GM19025 (cell line): Measurements from ENCODE around the gene SSTR3.

Source experiments
- ATAC-seq: cut with Tn5 transposase; IDR thresholded peaks from one replicate; pipeline ENCODE4 v1.9.1; 2021; ENCODE audit warnings: mild to moderate bottlenecking, low read depth, moderate library complexity; ENCODE audit not compliant: unreplicated experiment

Gene SSTR3

DNA sequence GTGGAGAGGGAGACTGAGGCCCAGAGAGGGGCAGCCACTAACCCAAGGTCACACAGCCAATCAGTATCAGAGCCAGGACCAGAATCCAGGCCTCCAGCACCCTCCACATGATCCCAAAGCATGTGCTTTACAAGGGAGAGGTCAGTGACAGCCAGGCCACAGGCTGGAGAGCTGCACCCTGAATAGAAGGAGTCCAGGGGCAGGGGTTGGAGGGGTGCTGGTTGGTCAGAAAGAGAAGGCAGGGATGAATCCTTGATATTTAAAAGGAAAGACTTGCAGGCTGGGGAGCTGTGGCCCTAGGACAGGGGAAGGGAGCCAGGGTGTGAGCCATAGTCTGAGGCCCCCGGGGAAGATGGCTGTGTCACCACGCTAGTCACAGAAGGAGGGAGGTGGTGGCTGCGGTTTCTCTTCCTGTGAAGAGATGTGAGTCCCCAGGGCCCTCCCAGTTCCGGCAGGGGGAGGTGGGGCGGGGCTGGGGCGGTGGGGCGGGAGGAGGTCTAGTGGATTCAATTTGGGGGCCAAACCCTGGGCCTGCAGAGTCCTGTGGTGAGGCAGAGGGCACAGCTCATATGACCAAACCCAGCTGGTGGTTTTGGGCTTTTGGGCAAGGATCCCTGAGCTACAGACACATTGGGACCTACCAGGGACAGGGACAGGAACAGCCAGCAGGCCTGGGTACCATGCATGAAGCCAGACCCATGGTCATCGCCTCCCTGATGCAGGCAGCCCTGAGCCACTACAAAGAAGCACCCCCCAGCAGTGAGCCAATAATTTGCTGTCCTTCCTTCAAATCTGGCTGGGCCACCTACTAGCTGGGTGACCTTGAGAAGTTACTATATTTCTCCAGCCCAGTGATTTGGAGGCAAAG is 17.8 kb upstream of the SSTR3 start:
- peak; percentile 52 for ATAC-seq

DNA sequence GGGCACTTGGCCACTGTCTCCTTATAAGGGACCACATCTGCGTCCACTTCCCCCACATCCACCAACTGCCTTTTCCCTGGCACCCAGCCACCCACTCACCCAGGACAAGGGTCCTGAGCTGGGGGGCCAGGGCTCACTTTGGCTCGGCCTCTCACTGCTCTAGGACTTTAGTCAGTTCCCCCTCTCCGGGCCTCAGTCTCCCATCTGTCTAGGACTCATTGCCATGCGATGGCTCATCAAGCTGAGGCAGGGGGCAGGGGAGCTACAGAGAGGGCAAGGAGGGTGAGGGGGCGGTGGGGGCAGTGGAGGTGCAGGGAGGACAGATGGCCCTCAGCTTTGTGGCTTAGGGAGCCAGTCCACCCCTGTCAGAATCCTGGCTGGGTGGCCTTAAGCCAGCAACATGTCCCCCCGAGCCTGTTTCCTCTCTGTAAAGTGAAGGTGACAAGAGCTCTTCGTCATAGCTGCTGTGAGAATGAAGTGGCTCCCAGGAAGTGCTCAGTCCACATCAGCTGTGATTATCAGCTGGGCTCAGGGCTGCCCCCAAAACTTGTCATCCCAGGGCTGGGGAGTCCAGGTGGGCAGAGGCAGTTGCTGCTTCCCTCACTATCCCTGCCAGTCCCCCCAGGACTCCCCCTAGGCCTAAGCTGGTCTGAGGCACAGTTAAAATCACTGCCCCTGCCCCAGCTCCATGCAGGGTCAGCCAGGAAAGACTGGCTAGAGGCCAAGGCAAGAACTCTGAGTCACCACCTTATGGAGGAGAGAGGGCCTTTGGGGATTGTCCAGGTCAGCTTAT is 16.9 kb upstream of the SSTR3 start:
- ATAC-seq = no peak

DNA sequence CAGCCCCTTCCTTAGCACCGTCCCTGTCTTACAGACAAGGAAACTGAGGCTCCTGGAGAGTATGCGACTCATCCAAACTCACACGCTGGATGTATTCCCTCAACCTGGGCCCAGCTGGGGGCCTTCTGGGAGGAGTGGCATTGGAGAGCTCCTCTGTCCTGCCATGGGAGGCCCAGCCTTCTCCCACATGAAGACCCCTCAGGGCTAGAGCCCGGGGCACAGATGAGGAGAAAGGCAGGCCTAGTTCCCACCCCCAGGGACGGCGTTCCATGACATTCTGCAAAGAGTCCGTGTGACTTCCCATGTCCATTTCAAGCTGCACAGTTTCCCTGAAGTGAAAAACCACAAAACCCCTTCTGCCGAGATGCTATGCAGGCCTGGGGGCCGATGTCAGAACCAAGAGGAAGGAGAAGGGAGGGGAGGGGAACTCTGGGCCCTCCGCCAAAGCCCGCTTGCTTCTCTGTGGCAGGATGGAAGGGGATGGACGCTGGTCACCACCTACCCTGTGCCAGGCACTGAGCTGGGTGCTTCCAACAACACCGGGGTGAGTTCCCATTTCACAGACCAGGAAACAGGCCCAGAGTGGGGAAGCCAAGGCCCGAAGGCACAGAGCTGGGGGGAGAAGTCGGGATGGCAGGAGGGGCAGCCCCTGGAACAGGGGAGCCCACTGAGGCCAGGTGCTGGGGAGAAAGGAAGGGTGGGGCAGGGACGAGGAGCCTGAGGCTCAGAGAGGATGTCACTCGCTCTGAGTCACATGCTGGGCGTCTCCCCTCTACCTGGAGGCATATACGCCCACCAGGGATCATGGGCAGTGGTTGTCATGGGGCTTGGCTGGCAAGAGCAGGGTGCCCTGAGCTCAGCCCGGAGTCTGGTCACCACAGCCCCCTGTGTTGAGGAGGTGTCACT is 16.1 kb upstream of the SSTR3 start:
- ATAC-seq = no peak

DNA sequence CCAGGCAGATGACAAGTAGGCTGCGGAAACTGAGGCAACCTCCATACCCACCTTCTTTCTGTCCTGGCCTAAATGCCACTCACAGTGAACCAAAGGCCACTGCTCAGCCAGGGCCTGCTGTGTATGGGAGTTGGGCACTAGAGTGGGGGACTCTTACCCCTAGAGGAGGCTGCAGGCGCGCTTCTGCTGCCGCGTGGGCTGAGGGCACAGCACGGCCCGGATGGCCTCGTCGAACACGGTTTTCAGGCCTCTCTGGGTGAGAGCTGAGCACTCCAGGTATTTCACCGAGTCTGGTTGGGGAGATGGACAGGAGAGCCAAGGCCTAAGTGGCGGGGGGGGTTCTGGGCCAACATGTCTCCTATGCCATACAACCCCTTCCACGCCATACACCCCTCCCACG is 14.2 kb upstream of the SSTR3 start:
- ATAC-seq = no peak

DNA sequence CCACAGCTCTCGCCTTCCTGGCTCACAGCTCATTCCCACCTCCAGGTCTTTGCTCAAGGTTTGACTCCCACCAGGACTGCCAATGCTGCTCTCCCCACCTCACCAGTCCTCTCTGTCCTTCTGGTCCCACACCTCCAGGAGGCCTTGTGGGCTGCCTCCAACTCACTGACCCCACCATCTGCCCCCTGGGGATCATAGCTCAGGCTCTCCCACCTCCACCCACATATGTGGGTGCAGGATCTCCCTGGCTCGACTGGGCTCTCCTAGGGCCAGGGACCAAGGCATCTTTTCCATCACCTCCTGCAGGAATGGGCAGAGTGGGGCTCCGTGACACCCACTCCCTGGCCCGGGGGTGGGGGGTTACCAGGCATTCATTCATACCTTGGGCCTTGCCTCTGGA is 13.8 kb upstream of the SSTR3 start:
- ATAC-seq = no peak

DNA sequence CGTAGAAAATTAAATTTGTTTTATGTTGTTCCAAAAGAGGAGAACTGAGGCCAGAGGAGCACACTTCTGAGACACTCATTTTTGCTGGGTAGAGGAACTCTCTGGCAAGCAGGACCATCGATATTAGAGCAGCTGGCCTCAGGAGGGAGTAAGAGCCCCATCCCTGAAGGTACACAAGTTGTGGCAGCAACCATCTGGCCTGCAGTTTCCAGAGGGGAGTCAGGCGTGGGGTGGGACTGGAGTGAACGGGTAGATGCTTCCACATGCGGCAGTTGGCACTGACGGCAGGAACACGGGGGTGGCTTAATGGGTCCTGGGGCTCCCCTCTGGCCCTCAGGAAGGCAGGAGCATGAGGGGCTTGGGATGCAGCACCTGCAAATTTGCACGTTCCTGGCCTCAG is 13.2 kb upstream of the SSTR3 start:
- no peak for ATAC-seq

DNA sequence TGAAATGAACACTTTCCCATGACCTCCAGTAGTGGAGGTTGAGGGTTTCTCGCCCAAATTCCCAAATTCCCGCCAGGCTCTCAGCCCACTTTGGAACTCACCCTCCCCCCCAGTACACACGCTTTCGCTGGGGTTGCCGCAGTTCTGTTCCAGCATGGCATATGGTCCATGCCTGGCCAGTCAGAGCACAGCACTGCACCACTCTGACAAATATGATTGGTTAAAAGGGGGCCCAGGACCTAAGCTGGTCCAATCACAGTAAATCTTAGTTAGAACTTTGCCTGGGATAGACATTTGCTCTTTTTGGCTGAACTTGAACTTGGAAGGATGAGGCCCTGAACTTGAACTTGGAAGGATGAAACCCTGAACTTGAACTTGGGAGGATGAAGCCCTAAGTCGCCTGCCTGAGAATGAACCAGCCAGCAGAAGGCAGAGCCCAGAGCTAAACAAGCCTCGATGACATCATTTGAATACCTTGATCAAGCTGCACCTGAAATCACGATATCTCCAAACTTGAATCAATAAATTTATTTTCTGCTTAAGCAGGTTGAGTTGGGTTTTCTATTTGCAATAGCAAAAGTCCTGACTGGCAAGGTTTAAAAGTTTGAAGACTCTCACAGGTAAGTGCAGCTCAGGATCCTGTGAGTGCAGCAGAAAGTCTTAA is 12.6 kb upstream of the SSTR3 start:
- no peak for ATAC-seq

DNA sequence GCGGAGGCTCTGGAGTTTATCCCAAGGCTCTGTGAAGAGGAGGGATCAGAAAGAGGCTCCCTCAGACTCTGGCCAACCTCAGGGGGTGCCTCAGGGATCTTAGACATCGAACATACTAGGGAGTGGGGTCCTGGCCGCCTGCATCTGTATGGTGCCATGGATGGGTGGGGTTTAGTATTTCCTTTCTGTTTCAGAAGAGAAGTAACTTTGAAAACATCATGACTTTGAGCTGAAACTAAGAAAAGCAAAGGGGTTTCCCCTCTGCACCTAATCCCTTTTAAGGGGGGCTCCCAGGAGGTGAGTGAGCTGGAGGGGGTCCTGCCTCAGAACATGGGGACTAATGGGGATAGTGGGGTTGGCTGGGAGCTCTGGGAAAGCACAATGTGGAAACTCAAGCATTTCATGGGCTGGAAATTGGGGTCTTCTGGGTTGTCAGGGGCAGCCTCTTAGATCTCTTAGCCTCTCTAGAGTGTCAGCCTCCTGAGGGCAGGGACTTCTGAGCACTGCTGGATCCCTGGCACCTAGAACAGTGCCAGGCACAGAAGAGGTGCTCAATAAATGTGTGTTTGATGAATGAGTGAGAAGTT is 11.8 kb upstream of the SSTR3 start:
- no peak for ATAC-seq

DNA sequence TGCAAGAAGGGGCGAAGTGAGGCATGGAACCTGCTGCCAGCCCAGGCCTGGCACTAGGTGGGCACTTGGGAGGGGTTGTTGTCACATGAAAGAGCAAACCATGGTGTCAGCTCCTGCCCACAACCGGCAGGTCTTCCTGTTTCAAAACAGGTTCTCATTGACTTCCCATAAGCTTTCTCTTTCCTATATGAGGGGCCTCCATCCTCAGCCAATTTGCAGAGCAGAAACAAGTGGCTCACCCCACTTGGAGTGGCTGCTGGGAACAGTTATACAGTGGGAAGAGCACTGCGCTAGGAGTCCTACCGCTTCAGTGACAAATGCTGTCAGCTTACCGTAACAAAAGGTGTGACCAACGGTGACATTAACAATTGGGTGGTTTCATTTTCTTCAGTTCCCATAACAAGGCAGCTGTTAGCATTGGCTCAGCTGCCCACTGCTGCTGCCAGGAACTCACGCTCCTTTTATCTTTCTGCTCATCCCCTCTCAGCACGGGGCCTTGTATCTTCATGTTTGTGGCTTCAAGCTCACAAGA is 10.2 kb upstream of the SSTR3 start:
- ATAC-seq = no peak

DNA sequence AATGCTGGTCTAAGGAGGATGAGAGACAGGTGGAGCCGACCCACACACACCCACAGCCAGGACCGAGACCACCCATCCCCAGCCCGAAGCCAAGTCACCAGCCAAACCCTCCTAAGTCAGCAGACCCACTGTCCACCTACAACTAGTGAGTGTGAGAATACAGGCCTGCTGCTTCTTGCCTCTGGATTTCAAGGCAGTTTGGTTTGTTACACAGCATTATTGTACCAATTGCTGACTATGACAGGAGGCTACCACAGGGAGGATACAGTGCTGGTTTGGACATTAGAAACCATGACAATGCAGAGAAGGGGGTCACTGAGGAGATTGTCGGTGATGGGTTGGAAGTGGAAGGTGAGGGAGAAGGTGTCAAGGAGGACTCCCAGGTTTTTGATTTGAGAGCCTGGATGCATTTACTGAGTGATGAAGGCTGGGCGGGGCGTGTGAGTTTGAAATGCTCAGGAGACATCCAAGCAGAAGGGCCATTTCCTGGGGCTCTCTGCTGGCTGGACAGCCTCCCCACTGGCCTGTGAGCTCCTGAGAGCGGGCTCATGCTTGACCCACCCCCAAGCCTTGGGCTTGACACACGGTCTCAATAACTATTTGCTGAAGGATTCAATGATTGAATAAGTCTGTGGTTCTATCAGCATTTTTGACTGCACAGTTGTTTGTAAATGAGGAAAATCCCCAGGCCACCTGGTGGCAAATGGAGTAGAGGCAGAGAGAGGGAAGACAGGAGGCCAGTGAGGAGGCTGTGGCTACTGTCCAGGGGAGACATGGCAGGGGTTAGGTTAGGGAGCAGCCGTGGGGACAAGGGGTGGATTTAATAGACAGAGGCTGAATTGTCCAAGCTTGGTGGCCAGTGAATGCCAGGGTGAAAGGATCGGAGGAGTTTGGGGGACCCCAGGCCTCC is 9.4 kb upstream of the SSTR3 start:
- ATAC-seq = no peak

DNA sequence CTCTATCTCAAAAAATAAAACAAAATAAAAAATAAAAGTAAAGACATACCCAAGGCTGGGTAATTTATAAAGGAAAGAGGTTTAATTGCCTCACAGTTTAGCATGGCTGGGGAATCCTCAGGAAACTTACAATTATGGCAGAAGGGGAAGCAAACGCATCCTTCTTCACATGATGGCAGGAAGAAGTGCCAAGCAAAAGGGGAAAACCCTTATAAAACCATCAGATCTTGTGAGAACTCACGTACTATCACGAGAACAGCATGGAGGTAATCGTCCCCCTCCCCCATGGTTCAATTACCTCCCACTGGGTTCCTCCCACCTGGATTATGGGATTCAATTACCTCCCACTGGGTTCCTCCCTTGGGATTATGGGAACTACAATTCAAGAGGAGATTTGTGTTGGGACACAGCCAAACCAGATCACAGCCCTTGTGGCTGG is 8.3 kb upstream of the SSTR3 start:
- ATAC-seq = no peak

DNA sequence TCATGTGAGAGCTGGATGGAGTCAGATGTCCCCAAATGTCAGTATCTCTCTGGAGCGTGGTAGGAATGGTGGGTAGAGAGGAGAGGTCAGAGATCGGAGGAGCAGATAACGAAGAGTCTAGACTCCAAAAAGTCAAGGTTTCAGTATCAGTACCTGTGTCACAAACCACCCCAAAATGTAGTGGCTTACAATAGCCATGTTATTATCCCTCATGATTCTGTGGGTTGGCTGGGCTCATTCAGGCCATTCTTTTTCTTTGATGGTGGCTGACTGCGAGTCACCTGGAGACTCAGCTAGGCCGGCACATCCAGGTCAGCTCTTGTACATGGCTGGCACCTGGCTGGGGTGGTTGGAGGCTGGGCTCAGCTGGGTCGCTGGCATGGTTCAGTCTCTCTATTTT is 7.3 kb upstream of the SSTR3 start:
- ATAC-seq = no peak

DNA sequence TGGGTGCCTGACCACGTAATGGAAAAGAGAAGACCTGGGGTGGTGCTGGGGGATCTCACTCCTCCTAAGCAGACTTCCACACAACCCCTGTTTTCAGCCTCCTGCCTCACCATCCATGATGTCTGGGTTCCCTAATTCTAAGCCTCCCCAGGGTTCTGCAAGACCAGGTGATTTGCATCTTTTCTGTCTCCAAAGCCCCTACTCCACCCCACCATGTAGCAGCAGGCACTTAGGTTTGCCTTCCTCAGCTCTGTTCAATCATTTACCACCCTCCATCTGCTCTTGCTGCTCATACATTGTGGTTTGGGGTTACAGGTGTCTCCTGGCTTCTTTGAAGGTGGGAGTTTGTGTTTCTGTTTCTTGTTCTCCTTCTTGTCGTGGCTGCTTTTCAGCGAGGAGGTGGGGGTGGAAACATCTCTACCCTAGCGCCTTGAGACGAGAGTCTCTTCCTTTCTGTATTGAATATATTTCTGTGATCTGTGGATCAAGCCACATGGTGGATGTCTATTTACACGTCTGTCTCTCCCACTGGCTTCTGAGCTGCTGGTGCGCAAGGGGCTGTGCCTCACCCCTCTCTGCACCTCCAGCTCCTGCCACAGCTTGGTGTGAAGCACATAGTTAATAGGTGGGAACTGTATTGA is 6.6 kb upstream of the SSTR3 start:
- ATAC-seq = peak; percentile 73

DNA sequence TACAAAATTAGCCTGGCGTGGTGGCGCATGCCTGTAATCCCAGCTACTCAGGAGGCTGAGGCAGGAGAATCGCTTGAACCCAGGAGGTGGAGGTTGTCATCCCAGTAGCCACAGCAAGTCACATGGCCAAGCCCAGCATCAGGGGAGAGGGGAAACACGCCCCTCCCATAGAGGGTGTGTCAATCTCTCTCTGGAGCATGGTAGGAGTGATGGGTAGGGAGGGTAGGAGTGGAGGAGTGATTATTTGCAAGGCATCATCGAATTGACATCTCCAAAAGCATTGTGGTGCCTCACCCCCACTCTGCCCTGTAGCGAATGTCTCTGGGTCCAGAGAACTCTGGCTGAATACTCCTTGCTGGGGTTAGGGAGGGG is 6.1 kb upstream of the SSTR3 start:
- ATAC-seq = no peak

DNA sequence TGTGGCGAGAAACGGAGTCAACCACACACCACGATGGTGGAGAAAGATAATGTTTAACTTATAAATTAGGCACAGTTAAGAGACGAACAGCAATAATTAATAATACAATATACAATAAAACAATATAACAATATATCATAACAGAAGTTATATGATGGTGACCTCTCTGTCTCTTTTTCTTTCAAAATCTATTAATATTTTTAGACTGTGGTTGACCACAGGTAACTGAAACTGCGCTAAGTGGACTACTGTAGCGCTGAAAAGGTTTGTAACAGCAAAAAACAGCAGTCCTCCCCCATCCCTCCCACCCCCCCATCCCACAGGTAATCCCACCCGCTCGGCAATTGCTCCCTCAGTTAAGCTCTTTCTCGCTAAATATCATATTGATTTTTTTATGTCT is 3.6 kb upstream of the SSTR3 start:
- no peak for ATAC-seq

DNA sequence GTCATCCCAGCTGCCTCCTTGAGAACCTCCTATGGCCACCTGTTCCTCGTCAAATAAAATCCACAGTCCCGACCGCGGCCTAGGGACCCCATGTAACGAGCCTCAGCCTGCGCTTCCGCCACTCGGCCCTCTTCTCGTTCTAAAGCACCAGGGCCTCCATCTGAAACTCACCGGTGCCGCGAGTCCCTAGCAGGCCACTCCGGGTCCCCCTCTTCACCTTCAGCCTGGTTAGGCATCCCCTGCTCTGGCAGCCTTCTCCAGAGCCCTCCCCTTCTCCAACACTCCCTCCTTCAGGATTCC is 2.4 kb upstream of the SSTR3 start:
- ATAC-seq = no peak

DNA sequence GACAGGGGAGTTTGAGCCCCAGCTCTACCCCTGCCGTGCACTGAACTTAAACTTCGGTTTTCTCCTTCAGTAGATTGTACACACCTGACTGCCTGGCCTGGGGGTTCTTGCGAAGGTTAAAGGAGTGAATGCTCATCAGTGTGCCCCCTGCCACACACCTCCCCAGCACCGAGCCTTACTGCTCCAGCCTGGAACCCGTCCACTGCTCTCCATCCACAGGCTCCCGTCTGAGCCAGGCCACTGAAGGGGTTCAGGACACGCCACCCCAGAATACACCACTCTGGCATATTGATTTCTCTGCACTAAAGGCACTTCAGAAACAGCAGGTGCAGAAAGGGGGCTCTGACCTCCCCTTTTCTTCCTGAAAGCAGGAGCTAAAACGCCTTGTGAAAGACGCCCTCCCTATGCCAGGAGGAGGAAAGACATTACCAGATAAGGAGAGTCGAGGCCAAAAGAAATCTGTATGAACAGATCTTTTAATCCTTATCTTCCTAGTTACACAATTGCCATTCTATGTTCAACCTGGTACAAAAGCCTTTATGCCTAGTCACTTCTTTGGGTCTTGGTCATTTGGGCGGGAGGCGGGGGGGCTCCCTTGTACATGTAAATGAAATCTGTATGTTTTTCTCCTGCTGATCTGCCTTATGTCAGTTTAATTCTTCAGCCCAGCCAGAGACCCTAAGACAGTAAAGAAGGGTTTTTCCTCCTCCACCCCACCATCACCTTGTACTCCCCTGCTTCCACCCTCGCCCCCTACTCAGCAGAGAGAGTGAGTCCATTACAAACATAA is 1.9 kb upstream of the SSTR3 start:
- ATAC-seq = no peak
